GM10266 (cell line): ENCODE results near the gene MVB12A.
A peak's percentile ranks its signal among the peaks of the same experiment; 100 is the strongest.

Experiments used
- DNase-seq: peaks from one replicate; pipeline ENCODE4 v3.0.0; 2012; ENCODE audit errors: extremely low spot score
- TF ChIP-seq, protein P1 (sequence below): IDR thresholded peaks from 2 replicates; pipeline ENCODE4 v1.5.1; 2012; ENCODE audit warnings: mild to moderate bottlenecking, low read depth; ENCODE audit not compliant: control insufficient read depth, insufficient read depth; ENCODE audit errors: missing control alignments

Gene MVB12A

DNA sequence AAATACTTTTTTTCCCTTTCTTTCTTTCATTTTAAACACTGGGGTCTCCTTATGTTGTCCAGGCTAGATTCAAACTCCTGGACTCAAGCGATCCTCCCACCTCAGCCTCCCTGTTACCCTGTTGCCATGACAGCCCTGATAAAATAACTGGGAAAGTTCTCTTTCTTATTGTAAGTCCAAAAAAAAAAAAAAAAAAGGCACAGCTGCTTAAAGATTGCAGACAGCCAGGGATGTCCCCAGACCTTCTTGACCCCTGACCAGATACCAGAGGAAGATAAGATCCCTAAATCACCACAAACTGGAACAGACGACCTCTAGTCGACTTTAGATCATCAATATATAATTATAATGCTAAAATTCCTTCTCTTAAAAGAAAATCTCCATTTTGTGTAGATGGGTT lies 1.1 kb upstream of the MVB12A start:
- TF ChIP-seq, protein P1, sequence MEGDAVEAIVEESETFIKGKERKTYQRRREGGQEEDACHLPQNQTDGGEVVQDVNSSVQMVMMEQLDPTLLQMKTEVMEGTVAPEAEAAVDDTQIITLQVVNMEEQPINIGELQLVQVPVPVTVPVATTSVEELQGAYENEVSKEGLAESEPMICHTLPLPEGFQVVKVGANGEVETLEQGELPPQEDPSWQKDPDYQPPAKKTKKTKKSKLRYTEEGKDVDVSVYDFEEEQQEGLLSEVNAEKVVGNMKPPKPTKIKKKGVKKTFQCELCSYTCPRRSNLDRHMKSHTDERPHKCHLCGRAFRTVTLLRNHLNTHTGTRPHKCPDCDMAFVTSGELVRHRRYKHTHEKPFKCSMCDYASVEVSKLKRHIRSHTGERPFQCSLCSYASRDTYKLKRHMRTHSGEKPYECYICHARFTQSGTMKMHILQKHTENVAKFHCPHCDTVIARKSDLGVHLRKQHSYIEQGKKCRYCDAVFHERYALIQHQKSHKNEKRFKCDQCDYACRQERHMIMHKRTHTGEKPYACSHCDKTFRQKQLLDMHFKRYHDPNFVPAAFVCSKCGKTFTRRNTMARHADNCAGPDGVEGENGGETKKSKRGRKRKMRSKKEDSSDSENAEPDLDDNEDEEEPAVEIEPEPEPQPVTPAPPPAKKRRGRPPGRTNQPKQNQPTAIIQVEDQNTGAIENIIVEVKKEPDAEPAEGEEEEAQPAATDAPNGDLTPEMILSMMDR, result no peak
- DNase-seq, result no peak

DNA sequence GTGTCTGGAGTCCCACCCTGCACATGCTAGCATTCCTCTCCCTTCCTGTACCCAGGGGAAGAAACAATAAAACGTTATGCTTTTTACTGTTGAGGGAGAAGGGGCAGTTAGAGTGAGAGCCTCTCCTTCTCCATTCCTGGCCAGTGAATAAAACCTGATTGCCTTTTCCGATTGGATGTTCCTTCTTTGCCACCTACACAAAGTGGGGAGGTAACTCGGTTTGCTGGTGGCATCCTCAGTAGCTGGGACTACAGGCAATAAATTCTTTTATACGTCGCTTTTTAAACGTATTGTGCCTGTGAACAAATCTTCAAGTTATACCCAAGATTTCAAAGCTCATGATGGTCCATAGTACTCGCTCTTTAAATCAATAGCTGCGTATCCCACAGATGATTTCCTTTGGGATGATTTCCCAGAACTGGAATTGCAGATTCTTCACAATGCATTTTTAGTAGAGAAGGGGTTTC lies 660 bp upstream of the MVB12A start:
- TF ChIP-seq, protein P1, result no peak
- no peak for DNase-seq

DNA sequence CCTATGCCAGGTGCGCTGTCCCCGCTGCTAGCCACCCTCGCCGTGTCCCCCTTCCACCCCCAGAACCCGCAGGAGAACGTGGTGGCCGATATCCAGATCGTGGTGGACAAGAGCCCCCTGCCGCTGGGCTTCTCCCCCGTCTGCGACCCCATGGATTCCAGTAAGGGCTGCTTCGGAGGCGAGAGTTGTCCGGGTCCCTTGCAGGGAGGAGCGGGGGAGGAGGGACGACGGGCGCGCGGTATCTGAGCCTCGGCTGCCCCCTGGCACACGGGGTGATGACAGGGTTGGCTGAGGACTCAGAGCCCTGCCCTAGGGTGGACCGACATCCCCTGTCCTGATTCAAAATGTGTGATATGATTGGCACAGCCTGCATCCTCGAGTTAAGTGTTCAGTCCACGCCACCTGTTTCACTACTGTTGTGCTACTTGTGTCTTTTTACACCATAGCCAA lies 653 bp downstream of the MVB12A start:
- TF ChIP-seq, protein P1, result no peak
- DNase-seq, result peak; percentile 40

DNA sequence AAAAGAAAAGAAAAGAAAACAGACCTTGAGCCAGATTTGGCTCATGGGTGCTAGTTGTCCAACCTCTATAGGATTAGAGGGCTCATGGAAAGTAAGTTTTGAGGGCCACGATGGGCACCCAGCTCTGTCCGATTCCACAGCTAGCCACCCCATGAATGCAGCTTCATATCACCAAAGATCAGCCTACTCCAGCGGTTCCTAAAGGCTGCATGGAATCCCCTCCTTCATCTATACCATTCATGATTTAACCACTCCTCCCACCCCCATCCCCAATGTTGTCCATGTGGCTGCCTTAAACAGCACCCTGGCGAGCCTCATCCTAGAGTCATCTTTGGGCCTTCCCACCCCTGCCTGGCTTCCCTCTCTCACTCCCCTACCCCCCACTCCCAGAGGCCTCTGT lies 2.1 kb downstream of the MVB12A start:
- DNase-seq, result no peak
- TF ChIP-seq, protein P1, result no peak

- TF ChIP-seq, protein P1, result no peak
- DNase-seq, result no peak
Observed at GRCh38 chr19:17423429-17424208, 3.8 kb downstream of the MVB12A start.

DNA sequence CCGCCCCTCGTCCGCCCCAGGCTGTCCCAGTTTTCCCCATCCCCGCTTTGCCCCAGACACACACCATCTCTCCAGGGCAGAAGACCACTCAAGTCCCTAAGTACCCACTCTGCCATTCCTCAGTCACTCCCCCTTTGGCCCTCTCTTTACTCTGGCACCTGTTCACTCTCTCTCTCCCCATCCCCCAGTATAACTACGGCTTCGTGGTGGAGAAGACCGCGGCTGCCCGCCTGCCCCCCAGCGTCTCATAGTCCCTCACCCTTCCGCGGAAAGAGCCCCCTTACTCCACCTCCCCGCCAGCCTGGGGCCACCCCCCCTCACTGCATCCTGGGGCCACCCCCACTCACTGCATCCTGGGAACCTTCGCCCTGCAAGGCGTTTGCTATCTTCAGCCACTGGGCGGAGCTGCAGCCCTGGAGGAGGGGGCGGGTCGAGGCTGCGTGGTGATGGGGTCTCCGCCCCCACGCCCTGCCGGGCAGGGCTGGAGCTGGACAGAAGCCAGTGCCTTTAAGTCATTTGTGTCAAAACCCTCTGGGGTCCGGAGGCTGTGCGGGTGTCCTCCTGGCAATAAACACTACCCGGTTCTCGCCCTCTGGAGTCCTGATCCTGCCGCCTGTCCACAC lies 5.0 kb downstream of the MVB12A start:
- TF ChIP-seq, protein P1, result peak; percentile 63
- DNase-seq, result peak; percentile 65

DNA sequence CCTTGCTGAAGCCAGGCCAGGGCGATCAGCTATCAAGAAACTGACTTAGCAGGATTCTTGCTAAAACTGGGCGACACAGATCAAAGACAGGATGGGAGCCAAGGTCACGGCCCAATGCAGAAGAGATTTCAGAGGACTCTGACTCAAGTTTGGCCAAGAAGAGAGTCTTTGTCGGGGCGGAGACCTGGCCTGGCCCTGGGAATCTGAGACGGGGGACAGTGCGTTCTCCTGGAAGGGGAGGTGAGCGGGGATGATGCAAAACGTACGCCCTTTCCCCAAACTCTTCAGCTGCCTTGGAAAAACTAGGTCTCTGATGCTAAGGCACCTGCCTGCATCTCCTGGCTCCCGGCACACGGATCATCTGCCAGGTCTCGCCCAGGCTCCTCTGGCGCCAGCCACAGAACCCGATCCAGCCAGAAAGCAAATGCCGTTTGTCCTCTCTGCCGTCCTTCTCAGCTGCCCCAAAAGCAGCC lies 9.8 kb downstream of the MVB12A start:
- TF ChIP-seq, protein P1, result no peak
- no peak for DNase-seq
